ENCODE data around the gene TADA3.

TADA3 gene, protein sequence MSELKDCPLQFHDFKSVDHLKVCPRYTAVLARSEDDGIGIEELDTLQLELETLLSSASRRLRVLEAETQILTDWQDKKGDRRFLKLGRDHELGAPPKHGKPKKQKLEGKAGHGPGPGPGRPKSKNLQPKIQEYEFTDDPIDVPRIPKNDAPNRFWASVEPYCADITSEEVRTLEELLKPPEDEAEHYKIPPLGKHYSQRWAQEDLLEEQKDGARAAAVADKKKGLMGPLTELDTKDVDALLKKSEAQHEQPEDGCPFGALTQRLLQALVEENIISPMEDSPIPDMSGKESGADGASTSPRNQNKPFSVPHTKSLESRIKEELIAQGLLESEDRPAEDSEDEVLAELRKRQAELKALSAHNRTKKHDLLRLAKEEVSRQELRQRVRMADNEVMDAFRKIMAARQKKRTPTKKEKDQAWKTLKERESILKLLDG

GRCh38 chr3:9792405-9793160 is at the start of gene TADA3, which contains the start of gene ARPC4:
Gene TADA3, minus strand, starts transcription at chr3:9792473. Its CDS starts 1,007 bp downstream, at chr3:9791466.
Gene ARPC4, plus strand, starts transcription at chr3:9793082. Its CDS starts 40 bp downstream, at chr3:9793122.
- DNase-seq = peak; percentile 89

DNA sequence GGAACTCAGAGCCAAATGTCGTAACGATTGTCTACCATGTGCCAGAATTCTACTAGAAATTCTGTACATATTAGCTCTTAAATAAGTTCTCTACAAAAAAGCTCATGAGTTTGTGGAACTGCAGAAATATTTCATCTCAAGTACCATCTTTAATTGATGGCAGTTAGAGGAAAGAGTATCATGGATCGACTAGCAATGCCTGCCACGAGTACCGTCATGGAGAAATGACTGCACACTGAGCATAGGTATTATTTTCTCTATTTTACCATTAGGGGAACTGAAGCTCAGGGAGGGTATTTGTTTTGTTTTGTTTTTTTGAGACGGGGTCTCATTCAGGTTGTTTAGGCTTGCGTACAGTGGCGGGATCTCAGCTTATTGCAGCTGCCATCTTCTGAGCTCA is 48.7 kb upstream of the TADA3 start:
- DNase-seq = no peak

DNA sequence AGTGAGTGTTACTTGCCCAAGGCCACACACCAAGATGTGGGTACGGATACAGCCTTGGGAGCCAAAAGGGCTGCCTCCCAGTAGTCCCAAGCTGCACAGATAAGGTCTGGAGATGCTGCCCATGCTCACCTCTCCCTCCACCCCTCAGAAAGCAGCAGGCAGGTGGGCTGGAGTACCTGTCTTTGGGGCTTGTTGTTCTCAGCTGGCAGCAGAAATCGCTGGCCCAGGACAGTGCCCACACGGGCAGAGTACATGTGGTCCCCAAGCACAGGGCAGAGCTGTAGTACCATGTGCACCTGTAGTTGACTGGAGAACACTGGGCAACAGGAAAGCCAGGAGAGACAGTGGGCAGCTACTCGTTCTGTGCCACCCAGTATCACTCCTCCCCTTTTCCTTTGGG is 46.6 kb upstream of the TADA3 start:
- DNase-seq = no peak

DNA sequence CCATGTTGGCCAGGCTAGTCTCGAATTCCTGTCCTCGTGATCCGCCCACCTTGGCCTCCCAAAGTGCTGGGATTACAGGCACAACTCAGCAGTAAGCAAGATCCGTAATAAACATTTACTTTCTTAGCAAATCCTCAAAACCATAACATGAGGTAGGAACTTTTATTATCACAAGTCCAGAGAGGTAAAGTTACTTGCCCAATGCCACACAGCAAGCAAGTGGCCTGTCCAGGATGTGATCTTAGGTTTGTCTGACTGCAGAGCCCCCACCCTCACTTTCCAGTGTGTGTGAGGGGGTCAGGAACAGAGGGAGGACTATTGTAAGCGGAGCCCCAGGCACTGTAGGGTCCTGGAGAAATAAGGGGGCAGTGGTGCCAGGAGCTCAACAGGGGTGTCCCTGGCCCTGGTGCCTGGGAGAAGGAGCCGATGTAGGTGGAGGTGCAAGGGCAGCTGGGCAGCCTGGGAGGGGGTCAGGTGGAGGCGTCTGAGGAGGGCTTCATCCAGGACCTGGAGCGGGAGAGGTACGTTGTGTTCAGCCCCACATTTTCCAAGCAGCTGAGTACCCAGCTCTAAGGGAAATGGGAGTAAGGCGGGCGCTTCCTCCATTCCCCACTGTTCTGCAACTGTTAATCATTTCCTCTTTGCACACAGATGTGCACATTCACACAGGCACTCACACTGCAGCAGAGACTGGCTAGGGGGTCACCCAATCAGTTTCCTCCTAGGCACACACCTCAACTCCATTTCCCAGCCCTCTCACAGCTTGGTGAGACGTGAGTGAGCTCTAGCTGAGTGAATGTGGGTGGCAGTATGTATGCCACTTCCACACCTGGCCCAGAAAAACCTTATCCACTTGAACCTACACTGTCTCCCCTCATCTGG is 45.7 kb upstream of the TADA3 start:
- DNase-seq = no peak

DNA sequence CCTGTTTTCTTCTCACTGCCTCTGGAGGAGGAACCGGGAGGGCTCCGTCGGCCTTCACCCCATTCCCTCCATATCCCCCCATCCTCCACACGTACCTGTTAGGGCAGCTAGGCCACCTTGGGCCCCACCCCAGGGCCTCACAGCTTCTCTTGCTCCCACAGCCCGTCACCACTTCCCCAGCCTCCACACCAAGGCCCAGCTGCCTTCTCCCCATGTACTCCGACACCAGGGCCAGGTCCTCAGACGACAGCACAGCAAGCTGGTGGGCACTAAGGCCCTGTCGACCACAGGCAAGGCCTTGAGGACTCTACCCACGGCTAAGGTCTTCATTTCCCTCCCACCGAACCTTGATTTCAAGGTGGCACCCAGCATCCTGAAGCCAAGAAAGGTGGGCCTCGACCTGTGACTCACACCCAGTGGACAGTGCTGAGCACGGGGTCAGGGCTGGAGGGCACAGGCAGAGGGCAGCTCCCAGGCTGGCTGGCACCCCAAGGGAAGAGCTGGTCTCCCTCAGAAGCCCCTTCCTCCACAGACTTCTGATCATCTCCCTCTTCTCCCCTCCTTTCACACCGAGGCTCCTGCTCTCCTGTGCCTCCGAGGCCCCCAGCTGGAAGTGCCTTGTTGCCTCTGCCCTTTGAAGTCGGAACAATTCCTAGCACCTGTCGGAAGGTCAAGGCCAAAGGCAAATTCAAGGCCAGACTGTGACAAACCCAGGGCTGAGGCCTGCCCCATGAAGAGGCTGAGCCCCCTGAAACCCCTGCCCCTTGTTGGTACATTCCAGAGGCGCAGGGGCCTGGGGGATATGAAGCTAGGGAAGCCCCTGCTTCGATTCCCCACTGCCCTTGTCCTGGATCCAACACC is 42.5 kb upstream of the TADA3 start:
- no peak for DNase-seq

DNA sequence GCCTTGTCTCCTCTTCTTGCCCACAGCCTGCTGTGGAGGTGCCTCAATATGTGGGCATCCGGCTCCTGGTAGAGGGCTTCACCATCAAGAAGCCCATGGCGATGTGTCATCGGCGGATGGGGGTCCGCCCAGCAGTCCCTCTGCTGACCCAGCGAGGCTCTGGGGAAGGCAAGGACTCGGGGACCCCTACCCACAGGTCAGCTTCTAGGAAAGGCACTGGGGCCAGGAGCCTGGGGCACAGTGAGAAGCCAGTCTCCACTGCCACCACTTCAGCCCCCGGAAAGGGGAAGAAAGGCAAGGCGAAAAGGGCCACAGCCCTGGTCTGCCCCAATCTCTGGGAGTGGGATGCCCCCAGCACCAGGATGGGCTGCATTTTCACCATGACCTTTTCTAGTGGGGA is 40.8 kb upstream of the TADA3 start:
- no peak for DNase-seq

GRCh38 chr3:9831253-9831652 is 39.0 kb upstream of the TADA3 start:
- no peak for DNase-seq

- DNase-seq = no peak
These were observed 36.8 kb upstream of the TADA3 start for GRCh38 chr3:9828801-9829755.

DNA sequence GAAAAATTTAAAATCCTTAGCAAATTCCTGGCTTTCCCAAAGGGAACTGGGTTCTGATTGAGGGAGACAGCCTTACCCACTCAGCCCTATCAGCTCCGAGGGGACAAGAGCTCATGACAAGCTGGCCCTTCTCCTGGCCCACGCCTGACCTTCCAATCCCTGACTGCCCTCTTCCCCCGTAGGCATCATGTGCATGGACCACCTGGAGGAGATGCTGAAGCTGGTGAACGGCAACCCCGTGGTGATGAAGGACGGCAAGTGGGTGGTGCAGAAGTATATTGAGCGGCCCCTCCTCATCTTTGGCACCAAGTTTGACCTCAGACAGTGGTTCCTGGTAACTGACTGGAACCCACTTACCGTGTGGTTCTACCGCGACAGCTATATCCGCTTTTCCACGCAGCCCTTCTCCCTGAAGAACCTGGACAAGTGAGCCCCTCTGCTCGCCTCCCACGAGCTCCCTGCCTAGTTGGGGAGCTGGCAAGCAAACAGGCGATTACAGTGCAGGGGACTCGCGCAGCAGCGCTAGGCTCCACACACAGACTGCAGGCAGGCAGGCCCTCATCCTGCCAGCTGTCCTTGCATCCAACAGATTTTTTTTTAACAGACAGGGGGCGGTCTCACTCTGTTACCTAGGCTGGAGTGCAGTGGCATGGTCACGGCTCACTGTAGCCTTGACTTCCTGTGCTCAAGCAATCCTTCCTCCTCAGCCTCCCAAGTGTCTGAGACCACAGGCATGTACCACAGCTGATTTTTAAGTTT is 34.7 kb upstream of the TADA3 start:
- DNase-seq = no peak

DNA sequence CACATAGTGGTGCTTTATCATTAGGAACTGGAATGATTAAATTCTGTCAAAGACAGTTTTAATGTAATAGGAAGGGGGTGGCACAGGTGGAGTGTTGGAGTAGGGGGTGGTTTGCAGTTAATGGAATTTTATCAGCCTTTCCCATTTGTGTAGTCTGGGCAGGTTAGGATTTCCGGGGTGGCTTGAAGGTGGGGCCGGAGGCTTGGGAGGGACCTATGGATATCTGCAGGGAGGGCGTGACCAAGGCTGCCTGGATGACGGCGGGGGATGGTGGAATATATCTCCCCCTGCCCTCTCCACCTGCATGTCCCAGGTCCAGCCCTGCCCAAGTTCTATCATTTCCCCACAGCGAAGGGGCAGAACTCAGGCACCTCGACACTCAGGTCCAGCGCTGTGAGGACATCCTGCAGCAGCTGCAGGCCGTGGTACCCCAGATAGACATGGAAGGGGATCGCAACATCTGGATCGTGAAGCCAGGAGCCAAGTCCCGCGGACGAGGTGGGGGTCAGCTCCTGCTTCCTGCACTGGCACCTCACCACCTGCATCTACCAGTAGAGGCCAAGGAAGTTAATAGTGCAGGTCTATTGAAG is 33.3 kb upstream of the TADA3 start:
- no peak for DNase-seq

GRCh38 chr3:9820946-9821345 is 28.7 kb upstream of the TADA3 start:
- no peak for DNase-seq

GRCh38 chr3:9820543-9820942 is 28.3 kb upstream of the TADA3 start:
- DNase-seq = no peak

DNA sequence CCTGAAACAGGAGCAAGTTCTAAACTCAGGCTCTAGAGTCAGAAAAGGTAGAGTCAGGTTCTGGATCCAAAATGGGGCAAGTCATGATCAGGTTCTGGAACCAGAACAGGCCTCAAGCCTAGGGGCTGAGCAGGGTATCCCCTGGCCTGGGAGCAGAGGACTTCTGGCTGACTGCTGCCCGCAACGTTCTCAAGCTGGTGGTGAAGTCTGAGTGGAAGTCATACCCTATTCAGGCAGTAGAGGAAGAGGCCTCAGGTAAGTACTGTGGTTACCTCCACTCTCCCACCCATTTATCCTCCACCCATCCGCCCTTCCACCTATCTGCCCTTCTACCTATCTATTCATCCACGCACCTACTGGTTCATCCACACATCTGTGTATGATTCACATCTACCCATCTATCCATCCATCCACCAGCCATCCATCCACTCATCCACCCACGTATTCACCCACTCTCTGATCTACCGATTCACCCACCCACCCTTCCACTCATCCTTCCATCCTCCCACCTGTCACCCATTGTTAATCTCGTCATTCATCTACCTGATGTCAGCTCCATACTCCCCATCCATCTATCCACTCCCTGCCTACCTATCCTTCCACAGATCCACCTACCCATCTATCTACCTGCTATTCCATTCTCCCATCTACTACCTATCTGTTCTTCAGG is 26.5 kb upstream of the TADA3 start:
- no peak for DNase-seq

DNA sequence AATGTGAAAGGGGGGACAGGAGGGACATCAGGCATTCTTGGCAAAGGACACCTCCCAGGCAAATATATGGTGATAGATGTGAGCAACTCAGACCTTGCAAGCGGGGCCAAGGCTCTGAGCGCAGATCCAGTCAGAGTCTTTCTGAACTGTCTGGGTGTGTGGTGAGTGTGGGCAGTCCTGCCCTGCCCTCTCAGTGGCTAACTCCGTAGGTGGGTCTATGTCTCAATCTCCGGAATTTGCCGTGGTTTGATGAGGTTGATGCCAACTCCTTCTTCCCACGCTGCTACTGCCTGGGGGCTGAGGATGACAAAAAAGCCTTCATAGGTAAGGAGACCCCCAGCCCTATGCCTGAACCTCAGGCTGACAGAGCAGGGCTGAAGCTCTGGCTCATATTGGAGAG is 25.2 kb upstream of the TADA3 start:
- no peak for DNase-seq

DNA sequence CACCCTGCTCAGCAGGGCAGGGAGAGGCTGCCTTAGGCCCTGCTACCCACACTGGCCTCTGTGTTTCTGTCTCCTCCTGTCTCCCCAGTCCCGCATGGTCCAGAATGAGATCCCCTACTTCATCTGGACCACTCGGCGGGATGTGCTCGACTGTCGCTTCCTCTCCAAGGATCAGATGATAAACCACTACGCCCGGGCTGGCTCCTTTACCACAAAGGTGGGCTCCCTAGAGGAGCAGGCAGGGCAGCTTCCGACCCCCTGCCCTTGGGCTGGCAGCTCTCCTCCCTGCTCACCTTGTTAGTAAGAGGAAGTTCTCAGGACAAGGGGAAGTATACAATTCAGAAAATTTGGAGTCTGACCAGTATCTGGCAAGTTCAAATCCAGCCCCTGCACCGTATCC is 23.7 kb upstream of the TADA3 start:
- DNase-seq = no peak

DNA sequence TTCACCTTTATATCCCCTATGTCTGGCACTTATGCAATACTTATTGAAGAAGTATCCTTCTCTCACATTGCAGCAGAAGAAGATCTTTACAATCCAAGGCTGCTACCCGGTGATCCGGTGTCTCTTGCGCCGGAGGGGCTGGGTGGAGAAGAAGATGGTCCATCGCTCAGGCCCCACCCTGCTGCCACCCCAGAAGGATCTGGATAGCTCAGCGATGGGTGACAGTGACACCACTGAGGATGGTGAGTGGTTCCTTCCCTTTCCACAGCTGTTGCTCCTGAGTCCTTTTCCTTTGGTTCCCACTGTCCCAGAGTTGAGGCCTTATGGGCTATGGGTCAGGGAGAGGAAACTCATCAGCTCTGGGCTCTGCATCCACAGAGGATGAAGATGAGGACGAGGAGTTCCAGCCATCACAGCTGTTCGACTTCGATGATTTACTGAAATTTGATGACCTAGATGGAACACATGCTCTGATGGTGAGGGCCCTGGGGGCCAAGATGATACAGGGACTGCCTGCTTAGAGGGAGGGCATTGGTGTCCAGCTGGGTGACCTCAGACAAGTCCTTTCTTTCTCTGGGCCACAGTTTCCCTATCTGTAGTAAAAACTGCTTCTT is 20.7 kb upstream of the TADA3 start:
- DNase-seq = no peak

GRCh38 chr3:9810846-9811245 is 18.6 kb upstream of the TADA3 start:
- no peak for DNase-seq

DNA sequence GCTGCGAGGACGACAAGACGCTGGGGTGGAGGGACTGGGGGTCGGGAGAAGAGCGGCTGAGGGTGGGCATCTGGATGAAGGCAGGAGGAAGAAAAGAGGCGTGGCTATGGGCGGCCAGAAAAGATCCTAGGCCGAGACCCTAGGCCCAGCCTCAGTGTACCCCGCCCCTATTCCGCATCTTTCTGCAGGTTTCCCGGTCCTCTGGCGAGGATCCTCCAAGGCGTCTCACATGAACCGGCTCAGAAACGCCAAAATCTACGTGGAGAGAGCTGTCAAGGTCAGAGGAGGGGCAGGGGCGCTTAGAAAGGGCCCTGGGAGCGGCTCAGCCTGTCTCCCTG is 18.1 kb upstream of the TADA3 start:
- no peak for DNase-seq

Measured in NCI-H226 (cell line).